Measurements from ENCODE around the gene ZC3H18. TPM values are rescaled to one million over a fixed set of nuclear protein-coding genes. Genes with fewer than 3 reads are reported as not detected.

The ZC3H18 gene
- total RNA-seq, 1 donor from 2014 or later: 21.3 TPM

GRCh38 chr16:88642881-88643643 lies 72.9 kb downstream of the ZC3H18 start:
- Histone ChIP-seq H3K27ac (replicated peaks) (no peak overlapping the region), H3K4me1 (no peaks in the 10 kb centered on the region), H3K36me3 (no peaks in the 10 kb centered on the region), H3K9me3 (replicated peaks) (no peaks in the 10 kb centered on the region), H3K27me3 (ENCODE audit: low read depth) (peaks cover 34% of the 10 kb centered on the region), H3K4me3 (no peak overlapping the region)
- DNase-seq: no peak
- TF ChIP-seq, protein P1, sequence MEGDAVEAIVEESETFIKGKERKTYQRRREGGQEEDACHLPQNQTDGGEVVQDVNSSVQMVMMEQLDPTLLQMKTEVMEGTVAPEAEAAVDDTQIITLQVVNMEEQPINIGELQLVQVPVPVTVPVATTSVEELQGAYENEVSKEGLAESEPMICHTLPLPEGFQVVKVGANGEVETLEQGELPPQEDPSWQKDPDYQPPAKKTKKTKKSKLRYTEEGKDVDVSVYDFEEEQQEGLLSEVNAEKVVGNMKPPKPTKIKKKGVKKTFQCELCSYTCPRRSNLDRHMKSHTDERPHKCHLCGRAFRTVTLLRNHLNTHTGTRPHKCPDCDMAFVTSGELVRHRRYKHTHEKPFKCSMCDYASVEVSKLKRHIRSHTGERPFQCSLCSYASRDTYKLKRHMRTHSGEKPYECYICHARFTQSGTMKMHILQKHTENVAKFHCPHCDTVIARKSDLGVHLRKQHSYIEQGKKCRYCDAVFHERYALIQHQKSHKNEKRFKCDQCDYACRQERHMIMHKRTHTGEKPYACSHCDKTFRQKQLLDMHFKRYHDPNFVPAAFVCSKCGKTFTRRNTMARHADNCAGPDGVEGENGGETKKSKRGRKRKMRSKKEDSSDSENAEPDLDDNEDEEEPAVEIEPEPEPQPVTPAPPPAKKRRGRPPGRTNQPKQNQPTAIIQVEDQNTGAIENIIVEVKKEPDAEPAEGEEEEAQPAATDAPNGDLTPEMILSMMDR (IDR thresholded peaks at IDR 0.05; ENCODE audit: borderline replicate concordance): no peak
- intact Hi-C loops (cut with micrococcal nuclease): no loop called here

- Histone ChIP-seq H3K27ac (replicated peaks) (no peak overlapping the region), H3K4me1 (no peaks in the 10 kb centered on the region), H3K9me3 (replicated peaks) (no peaks in the 10 kb centered on the region), H3K36me3 (no peaks in the 10 kb centered on the region), H3K4me3 (no peak overlapping the region), H3K27me3 (ENCODE audit: low read depth) (peaks cover 28% of the 10 kb centered on the region)
- TF ChIP-seq, protein P1 (IDR thresholded peaks at IDR 0.05; ENCODE audit: borderline replicate concordance): no peak
- no peak for DNase-seq
- intact Hi-C loops (cut with micrococcal nuclease): no loop called here
Measured at GRCh38 chr16:88643644-88643932, 73.4 kb downstream of the ZC3H18 start.

GRCh38 chr16:88645455-88645854 lies 75.3 kb downstream of the ZC3H18 start:
- no peaks in the 10 kb centered on the region for H3K9me3 ChIP-seq (replicated peaks)
- H3K36me3 ChIP-seq: no peaks in the 10 kb centered on the region
- TF ChIP-seq, protein P1 (IDR thresholded peaks at IDR 0.05; ENCODE audit: borderline replicate concordance): no peak
- intact Hi-C loops (cut with micrococcal nuclease): no loop called here
- H3K27ac ChIP-seq (replicated peaks): no peak overlapping the region
- H3K27me3 ChIP-seq (ENCODE audit: low read depth): peaks cover 10% of the 10 kb centered on the region
- H3K4me3 ChIP-seq: no peak overlapping the region
- H3K4me1 ChIP-seq: peaks cover 14% of the 10 kb centered on the region
- no peak for DNase-seq

- intact Hi-C loops (cut with micrococcal nuclease): no loop called here
- Histone ChIP-seq H3K27me3 (ENCODE audit: low read depth) (peaks cover 5% of the 10 kb centered on the region), H3K4me1 (peaks cover 19% of the 10 kb centered on the region), H3K4me3 (no peak overlapping the region), H3K36me3 (no peaks in the 10 kb centered on the region), H3K27ac (replicated peaks) (no peak overlapping the region), H3K9me3 (replicated peaks) (no peaks in the 10 kb centered on the region)
- no peak for DNase-seq
- TF ChIP-seq, protein P1 (IDR thresholded peaks at IDR 0.05; ENCODE audit: borderline replicate concordance): no peak
Measured at GRCh38 chr16:88645941-88646340, 75.7 kb downstream of the ZC3H18 start.

- DNase-seq: no peak
- no peaks in the 10 kb centered on the region for H3K36me3 ChIP-seq
- TF ChIP-seq, protein P1 (IDR thresholded peaks at IDR 0.05; ENCODE audit: borderline replicate concordance): no peak
- intact Hi-C loops (cut with micrococcal nuclease): no loop called here
- H3K27ac ChIP-seq (replicated peaks): no peak overlapping the region
- H3K9me3 ChIP-seq (replicated peaks): no peaks in the 10 kb centered on the region
- no peaks in the 10 kb centered on the region for H3K27me3 ChIP-seq (ENCODE audit: low read depth)
- H3K4me3 ChIP-seq: no peak overlapping the region
- peaks cover 24% of the 10 kb centered on the region for H3K4me1 ChIP-seq
Measured at GRCh38 chr16:88646345-88647034, 76.3 kb downstream of the ZC3H18 start.

Measured in left ventricle myocardium inferior (tissue), 1 donor.